Stimulated activated CD8-positive, alpha-beta memory T cell treated with anti-CD3 and anti-CD28 coated beads, Interleukin-2, amount 100 ng/mL, for 48 hours (primary cell): Measurements from ENCODE around the gene HHLA2.

Source experiments
- DNase-seq, 2 donors: peaks; one replicate each; pipeline ENCODE4 v3.0.0-alpha.2; 2020; ENCODE audit warnings: low read depth in 2 of 2

HHLA2 gene

DNA sequence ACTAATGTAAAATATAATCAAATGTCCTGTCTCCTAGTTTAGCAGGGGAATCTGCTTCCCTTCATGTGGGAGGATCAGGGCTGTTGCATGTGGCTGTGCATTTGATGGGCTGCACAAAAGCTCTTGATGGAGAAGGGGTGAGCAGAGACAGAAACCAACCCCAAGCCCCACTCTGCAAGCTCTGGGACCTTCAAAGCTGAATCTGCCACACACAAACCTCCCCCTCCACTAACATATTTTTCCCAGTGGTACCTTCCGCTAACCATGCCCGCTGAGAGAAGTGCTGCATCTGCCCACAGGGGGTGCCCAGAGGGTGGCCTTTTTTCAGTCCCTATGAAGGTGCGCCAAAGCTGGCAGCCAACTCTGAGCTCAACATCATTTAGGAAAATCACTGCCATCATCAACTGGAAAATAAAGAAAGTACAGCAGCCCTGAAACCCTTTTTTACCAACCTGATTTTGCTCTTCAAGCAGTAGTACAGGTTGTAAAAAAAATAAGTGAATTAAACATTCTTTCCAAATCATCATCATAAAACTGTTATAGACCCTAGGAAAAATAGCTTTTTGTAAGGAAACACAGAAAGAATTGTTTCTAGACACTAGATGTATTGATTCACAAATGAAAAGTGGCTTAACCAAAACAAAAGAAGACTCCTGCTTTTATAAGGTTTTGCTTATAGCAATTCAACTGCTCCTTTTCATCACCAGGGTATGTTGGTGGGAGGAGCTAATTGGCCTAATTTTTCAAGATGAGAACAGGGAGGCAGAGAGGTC, 97.0 kb downstream of the HHLA2 start:
- no peak for DNase-seq

DNA sequence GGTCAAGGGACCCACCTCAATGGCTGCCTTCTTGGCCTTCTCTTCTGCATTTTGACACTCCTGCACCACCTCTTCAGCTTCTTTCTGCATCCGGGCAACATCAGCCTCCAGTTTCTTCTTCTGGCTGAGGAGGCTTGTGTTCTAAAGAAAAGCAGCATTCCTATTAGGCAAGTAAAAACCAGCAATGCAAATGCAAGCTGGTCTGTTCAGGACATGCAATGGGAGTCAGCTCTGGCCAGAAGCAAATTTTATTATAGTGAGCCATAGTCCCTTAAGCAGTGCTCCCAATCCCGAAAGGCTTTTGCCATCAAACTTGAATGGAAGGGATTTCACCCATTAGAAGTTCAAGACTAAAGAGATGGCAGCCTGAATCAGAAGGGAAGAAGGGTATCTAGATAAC, 97.7 kb downstream of the HHLA2 start:
- no peak for DNase-seq

DNA sequence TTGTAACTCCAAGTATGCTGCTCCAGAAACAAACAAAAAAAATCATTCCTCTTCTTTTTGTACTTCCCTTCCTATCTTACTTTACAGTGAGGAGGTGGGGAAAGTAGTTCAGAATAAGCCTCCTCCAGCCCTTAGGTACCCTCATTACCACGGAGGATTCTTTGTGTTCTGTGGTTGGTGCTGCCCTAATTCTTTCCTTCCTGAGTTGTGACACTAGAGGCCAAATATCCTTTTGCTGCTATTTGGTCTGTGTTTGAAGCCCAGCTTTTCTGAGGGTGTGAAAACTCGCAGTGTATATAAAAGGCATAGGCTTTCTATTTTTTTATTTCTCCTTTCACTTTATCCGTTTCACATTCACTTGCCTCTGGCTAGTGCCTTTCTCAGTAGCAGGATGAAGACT, 98.2 kb downstream of the HHLA2 start:
- no peak for DNase-seq

DNA sequence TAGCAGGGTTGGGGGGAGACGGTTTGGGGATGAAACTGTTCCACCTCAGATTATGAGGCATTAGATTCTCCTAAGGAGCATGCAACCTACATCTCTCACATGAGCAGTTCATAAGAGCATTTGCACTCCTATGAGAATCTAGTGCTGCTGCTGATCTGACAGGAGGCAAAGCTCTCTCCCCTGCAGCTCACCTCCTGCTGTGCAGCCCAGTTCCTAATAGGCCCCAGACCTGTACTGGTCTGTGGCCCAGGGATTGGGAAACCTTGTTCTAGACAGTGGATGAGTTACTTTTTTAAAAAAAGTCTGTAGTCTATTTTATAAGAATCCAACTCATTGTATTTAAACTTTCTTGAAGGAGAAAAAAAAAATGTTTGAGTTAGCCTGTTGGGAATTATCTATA, 100.0 kb downstream of the HHLA2 start:
- DNase-seq = no peak

DNA sequence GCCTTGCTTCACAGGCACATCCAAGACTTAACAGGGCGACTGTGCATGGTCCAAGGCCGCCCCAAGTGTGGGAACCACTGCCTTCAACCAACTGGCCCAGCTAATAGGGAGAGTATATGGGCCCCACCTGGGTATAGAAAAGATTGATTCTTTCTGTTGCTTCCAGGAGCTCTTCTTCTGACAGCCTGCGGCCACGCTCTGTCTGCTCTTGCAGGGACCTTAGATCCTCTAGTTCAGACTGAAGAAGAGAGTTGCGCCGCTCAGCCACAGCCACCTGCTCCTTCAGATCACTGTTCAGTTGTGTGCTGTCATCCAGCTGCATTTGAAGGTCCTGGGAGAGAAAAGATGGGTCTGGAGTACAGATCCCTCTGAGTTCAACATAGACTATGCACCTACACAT, 102.2 kb downstream of the HHLA2 start:
- no peak for DNase-seq

DNA sequence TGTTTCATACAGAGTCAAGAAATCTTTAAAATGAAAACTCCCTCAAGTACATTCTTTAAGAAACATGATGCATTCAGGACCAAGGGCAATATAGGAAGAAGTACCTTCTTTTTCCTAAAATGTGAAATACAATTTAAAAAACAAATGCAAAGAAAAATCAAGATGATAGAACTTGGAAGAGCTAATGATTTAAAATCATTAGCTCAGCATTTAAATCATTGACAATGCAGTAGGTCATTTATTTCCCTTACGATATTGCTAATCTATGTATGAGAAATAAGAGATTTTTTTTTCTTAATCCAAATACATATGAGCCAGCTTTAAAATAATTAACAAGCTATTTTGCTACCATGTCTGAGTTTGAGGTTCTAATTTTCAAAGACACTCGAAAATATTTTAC, 105.5 kb downstream of the HHLA2 start:
- no peak for DNase-seq

DNA sequence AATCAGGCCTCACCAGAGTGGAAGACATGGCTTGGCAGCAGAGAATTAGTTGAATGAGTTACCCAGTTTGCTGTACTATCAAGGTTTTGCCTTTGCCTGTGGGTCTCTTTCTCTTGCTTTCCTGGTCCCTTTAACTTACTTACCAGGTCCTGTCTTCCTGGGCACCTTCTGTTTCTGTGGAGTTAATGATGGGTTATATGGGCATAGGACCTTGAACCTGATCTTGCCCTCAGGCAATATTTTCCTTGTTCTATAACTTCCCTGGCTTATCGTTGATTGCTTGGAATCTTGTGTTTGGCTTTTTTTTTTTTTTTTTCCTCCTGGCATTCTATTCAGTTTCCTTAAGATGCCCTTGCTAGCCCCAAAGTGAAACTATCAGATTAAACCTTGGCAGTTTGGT, 106.8 kb downstream of the HHLA2 start:
- no peak for DNase-seq

DNA sequence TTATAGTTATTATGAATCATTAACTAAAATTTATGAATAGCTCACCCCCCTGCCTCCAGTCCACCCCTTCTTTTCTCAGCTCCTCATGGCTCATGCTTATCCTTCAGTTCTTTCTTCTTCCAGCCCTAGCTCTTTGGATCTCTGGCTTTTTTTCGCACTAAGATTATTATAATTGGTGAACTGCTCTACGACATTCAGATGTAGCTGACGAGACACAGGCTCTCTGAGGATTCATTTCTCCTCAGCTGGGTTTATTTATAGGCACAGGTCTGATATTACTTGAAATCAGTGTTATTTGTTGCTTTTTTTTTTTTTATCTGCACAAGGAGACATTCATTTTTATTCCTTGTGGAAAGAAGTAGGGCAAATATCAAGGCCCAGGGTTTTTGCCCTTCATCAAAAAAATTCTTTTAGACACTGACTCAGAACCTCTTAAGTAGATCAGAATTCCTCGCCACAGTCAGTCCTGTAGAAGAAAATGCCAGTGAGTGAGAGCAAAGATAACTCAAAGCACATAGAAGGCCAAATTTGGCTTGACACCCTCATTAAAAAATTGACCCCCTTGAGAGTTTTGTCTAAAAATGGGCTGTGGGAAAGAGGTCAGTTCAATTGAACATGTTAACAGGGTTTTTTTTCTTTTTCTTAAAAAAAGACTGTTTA, 107.5 kb downstream of the HHLA2 start:
- DNase-seq = no peak

DNA sequence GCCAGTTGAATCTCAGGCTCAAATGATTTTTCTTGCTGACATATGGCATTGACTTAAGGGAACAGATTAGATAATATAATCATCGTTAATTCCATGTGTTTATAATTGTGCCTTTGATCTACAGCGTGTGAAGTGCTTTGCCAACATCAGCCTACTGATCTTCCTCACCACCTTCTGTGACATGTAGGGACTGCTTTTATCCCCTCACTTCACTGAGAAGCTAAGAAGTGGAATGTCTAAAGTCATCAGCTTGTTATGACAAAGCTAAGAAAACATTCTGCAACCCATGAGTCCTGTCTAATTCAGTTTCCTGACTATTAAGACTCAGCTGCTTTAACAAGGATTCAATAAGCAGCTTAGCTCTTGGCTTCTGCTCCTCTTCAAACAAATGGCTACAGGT, 108.0 kb downstream of the HHLA2 start:
- no peak for DNase-seq

DNA sequence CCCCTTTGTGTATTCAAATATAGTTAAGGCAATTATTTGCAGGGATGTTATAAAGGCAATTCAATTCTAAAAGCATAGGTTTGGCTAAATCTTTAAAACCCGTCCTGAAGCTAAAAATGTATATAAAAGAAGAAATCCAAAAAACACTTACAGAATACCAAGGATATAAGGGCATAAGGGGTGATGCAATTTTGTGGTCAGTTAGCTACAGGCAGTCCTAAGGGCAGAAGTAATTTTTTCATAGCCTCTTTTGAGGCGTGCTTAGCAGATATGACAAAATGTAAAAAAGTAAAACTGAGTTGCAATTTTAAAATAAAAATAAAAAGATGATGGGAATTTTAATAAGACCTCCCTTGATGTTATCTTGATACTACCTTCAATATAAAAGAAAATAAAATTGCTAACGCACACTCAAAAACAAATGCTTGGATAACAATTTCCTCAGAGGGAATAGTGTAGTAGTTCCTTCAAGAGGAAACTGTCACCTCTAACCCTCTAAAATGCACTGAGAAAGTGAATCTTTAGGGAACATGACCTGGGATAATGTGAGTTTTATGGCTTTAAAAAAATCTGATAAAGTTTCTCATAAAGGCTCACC, 109.8 kb downstream of the HHLA2 start:
- DNase-seq = no peak

DNA sequence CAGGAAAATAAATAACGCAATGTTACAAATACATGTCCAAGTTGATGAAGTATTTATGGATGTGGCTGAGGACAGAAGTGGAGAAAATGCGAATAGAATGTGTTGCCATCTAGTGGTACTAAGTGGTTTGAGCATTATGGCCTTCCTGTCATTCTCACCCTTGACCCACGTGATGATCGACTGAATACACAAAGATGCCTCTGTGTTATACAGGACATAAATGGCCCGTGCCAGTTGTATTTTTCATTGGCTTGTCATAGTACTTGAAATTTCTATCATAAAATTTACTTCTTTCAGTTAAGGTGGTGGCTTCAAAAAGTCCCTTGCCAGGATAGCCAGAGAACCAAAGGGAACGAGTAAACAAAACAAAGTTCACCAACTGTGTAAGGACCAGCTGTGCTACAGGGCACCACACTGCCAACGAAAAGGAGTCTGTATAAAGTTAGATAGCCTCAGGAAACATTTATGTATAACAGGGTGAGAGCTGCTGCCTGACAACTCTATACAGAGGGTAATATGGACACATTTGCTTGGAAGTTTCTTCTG, 110.4 kb downstream of the HHLA2 start:
- DNase-seq = no peak

DNA sequence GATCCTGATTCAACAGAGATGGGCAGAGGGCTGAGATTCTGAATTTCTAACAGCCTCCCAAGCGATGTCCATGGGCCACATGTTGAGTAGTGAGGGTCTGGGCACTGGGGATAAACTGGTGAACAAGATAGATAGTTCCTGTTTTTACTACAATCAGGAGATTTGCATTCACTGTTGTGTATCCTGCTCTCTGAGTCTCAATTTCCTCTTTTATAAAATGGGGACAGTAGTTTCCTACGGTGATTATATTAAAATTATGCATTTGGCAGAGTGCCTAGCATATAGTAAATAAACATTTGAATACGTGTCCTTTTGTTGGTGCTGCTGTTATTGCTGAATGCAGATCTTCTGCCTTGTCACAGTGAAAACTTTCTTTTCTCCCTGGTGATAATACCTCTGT, 111.5 kb downstream of the HHLA2 start:
- DNase-seq = no peak

DNA sequence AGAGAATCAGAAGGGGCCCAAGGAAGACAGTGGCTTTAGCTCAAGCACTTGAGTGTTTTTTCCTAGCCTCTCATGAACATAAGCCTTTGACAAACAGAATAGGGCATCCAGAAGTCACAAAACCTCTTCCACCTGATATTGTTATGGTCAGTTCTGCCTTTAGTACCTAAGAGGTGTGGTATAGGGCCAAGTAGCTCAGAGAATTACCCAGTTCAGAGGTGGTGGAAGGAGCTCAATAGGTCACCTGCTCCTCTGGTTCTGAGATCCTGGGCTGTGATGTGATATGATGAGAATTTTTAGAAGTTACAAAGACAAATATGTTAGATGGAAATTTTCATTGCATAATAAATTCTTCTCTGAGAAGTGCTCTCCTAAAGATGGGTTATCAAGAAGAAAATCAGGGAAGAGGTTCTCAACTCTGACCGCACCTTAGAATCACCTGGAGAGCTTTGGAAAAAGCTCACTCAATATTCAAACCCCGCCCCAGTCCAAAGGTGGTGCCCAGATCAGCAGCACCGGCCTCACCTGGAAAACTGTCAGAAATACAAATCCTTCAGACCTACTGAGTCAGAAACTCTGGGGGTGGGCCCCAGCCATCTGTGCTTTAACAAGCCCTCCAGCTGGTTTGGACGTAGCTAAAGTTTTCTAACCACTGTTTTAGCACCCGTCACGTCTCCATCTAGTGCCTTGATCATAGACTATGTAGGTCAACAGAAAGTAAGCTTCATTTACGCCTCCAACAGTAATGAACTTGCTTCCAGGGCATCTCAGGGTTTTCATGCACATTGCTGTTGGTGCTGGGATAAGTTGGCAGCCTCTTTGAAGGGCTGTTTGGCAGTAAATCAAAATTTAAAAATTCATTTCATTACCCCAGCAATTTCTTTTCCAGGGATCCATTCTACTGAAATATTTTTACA, 112.8 kb downstream of the HHLA2 start:
- no peak for DNase-seq

DNA sequence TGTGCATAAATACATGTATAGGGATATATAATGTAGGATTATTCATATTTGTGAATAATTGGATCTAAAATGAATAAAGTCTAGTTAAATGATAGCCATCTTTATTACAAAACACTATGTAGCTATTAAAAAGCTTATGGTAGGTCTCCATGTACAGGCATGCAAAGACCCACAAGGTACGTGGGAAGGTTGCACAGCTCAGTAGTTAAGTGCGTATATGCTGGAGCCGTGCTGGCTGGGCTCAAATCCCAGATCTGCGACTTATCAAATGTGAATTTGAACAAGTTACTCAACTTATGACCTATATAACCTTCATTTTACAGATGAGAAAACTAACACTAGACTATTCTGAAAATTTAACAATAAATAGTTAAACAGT, 113.4 kb downstream of the HHLA2 start:
- no peak for DNase-seq

DNA sequence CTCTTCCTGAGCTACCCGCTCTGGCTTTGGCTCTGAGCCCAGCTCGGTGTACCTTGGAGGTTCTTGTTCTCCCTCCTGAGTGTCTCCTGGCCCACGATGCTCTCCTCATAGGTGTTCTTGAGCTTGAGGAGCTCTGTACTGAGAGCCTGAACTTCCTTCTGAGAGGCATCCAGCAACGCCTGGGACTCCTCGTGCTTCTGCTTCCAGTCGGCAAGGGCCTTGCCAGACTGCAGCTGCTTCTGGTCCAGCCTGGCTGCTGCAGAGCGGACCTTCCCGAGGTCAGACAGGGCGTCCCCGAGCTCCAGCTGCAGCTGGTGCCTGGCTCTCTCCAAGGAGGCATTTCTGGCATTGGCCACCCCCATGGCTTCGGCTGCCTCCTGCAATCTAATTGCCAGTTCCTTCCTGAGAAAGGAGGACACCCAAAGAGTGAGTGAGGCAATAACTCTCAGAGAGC, 114.2 kb downstream of the HHLA2 start:
- DNase-seq = no peak

DNA sequence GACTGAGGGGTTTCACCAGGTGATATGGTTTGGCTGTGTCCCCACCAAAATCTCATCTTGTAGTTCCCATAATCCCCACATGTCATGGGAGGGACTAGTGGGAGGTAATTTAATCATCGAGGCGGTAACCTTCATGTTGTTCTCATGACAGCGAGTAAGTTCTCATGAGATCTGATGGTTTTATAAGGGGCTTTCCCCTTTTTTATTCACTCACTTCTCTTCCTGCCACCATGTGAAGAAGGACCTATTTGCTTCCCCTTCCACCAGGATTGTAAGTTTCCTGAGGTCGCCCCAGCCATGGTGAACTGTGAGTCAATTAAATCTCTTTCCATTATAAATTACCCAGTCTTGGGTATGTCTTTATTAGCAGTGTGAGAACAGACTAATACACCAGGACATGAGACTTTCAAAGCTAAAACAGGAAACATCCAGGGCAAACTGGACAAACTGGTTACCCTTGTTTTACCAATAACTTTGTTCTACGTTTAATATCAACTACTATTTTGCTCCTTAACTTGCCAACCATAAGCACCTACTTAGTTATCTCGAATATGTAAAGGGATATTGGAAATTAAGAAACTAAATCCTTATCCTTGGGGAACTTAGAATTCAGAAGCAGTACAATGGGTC, 115.9 kb downstream of the HHLA2 start:
- no peak for DNase-seq

DNA sequence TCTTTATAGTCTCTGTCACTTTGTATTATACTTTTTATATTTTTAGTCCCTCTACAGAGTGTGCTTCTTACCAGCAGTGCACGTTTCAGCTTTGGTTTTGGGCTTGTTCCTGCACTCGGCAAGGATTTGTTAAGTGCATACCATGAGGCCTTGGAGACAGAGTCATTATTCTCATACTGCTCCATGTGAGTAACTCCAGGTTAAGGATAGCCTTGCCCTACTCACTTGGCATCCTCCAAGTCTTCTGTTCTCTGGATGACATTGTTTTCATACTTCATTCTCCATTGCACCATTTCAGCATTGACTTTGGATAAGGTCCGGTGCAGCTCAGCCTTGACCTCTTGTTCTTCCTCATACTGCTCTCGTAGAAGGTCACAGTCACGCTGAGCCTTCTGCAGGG, 117.7 kb downstream of the HHLA2 start:
- no peak for DNase-seq

DNA sequence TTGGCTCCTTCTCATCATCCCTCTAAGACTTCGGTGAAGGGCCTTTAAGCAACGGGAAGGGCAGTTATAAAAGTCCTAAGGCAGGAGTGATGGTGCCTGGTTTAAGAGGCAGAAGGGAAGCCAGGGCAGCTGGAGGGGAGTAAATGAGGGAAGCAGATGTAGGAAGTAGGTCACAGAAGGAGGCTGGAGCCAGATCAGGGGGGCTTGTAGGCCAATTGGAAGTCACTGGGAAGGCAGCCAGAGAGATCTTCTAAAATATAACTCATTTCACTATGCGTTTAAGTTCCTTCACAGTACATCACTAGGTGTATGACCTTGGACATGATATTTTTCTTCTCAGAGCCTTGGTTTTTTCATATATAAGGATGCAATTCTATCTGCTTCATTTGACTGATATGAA, 119.3 kb downstream of the HHLA2 start:
- DNase-seq = no peak

DNA sequence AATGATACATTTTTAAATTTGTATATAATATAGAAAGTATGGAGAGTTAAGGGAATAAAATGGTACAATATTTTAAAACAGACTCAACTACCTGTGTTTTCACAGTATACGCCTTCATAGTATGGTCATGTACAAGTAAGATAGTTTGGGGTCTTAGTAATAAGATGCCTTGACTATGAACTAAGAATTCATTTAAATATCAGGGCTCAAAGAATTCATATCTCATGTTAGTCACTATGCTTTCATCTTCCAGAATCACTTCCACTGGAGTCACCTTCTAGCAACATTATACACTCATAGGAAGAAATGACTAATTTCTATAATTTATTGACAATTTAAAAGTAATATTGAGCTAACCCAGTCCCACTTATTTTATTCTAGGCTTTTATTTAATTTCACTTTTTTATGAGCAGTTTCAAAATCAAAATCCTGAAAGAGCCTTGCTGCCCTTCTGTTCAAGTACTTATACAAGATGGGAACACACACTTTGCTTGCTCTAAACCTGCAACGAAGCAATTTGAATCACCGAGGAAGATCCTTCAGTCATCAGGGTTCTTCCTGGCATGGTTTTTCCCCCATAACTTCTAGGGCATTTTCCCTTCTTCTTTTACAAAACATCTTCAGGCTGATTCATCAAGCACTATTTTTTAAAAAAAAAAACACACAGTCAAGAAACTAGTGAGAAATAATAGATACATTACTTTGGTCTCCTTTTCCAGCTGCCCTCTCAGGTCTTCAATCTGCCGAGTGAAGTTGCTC, 119.9 kb downstream of the HHLA2 start:
- DNase-seq = no peak

DNA sequence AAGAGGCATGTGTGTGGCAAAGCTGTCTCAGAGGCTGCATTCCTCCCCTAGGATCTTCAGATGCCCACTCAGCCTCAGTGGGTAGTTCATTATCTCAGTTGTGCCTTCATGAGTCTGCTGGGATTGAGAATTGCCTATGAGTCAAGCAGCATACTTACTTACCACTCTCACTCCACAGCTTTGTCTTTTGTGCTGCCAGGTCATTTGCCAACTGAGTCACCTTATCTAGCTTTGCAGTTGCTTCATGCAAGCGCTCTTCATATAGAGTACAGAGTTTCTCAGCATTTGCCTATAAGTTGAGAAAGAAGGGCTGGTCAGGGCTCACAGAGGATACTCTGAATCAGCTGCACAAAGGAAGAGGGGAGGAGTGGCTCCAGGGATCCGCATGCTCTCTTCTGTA, 124.6 kb downstream of the HHLA2 start:
- no peak for DNase-seq
